Measurements from ENCODE around the gene CBFB.

CBFB gene

DNA sequence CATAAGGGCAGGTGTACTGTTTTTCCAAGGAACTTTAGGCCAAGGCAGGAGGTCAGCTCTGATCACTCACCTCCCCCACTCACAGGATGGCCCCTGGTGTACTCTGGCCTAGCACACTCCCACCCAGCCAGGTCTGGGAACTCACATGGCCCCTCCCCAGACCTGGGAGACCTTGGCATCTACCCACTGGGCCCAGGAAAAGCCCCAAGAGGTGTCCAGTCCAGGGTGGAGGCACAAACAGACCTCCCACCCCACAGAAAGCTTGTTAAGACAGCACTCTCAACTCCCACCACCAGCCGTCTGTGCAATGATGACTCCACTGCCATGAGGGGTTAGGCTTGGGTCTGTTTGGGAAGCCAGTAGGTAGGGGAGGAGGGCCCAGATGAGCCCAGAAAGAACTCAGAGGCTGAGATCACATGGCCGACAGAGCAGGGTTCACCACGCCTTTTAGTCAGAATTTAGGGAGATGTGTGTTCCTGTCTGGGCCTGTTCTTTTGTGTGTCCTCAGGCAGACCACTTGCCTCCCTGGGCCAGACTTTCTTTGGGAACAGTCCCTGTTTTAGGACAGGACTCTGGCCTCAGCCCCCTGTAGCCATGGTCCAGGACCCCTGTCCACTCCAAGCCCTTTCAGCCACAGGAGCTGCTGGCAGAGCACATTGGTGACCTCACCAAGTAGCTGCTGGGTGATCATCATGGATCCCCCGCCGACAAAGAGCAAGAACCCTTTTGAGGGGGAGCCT is 12.1 kb upstream of the CBFB start:
- DNase-seq (ENCODE audit: low read depth in 2 of 2): no peak

DNA sequence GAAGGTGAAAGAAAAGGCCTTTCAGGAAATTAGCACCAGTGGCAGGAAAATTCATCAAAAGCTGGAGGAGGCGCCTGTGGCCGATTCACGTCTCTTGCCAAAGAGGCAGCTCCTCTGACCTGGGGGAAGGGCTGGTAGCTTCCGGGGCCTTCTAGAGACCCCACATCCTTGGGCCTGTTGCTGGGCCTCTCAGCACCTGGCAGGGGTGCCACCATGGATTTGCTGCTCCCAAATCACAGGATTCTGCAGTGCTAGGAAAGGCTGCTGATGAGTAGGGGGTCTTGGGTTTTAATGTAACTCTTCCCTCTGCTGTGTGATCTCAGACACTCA is 11.6 kb upstream of the CBFB start:
- no peak for DNase-seq (ENCODE audit: low read depth in 2 of 2)

DNA sequence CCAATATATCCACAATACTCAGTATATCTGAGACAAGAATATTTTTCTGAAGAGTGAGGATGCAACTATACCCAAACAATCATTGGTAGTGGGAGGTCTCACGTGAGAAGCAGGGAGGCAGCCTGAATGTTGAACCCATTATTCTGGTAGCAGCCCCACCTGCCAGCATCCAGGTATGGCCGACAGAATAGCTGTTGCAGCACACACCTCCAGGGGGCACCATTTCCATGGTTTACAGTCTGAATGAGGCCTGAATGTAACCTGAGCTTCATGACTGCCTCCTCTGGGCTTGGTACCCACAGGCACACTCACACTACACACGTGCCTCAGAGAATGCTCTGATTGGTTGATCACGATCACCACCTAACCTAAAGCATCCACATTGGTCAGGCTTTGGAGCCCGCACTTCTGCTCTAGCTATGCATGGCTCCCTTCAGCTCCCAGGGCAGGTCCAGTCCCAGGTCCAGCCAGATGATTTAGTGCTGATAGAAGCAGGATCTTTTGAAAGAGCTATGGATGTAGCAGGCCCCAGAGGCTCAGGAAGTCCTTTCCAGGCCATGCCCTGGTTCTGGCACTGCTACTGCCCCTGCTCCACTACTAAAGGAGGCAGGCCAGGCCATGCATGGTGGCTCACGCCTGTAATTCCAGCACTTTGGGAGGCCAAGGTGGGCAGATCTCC is 11.0 kb upstream of the CBFB start:
- peak; percentile 75 to 79 for DNase-seq (ENCODE audit: low read depth in 2 of 2)

DNA sequence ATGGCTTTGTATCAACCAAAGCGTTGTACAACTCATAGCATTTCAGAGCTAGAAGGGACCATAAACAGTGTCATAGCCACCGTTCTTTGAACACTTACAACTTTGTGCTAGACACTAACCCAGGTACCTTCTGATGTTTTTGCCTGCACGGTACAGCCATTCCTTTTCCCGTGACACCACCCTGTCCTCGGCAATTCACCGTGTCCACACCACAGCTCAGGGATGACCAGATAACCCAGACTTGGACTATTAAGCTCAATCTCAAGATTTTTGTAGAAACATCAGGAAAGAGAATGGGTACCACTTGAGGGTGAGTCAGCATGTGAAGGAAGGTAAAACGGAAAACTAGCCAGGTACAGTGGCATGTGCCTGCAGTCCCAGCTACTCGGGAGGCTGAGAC is 9.8 kb upstream of the CBFB start:
- no peak for DNase-seq (ENCODE audit: low read depth in 2 of 2)

DNA sequence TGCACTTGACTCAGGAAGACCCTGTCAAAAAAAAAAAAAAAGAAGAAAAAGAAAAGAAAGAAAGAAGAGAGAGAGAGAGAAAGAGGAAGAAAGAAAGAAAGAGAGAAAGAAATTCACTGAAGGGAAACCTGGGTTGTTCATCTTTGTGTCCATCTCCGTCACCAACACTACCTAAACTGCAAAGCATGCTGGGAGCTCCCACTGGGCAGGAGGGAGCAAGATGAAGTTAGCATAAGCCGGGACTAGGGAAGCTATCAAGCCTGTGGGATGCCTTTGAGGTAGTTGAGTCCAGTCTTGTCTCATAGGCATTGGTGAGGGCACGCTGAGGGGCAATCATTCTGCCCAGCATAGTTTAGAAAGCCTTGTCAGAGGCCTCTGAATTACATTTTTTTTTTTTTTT is 7.6 kb upstream of the CBFB start:
- DNase-seq (ENCODE audit: low read depth in 2 of 2): no peak

DNA sequence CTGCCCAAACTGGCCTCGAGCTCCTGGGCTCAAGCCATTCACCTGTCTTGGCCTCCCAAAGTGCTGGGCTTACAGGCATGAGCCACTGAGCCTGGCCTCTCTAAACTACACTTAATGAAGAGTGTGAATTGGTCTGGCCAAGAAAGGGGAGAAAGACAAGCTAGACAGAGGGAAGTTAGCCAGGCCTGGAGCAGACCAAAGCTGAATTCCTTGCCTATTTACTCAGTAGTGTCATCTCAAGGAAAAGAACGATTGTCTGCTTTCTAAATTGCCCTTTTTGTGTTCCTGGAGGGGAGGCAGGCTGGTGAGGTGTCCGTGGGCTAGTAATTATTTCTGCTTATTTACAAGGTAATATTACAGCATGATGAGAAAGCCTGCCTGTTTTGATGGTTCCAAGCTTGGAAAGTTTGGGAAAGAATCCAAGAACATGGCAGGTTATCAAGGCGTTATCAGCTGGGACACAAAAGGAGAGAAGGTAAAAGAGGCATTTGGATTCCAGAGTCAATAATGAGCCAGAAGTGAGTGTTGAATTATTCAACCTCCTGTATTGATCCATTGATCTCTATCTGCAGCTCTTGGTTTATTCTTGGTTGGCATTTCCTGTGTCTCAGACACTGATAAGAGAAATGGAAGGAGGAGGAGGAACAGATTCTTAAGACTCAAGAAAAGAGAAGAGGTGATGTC is 6.3 kb upstream of the CBFB start:
- DNase-seq (ENCODE audit: low read depth in 2 of 2): no peak

DNA sequence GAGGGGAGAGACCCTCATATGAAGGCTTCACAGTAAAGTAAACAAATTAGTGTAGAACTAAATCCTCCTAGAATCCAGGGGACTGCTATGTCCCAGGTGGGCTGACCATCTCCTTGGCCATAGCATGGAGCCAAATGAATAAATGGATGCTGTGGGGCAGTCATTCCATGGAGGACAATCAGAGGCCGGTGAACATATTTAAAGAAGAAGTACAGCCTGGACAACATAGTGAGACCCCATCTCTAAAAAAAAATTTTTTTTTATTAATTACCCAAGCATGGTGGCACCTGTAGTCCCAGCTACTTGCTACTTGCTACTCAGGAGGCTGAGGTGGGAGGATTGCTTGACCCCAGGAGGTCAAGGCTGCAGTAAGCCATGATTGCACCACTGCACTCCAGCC is 5.3 kb upstream of the CBFB start:
- DNase-seq (ENCODE audit: low read depth in 2 of 2): no peak

DNA sequence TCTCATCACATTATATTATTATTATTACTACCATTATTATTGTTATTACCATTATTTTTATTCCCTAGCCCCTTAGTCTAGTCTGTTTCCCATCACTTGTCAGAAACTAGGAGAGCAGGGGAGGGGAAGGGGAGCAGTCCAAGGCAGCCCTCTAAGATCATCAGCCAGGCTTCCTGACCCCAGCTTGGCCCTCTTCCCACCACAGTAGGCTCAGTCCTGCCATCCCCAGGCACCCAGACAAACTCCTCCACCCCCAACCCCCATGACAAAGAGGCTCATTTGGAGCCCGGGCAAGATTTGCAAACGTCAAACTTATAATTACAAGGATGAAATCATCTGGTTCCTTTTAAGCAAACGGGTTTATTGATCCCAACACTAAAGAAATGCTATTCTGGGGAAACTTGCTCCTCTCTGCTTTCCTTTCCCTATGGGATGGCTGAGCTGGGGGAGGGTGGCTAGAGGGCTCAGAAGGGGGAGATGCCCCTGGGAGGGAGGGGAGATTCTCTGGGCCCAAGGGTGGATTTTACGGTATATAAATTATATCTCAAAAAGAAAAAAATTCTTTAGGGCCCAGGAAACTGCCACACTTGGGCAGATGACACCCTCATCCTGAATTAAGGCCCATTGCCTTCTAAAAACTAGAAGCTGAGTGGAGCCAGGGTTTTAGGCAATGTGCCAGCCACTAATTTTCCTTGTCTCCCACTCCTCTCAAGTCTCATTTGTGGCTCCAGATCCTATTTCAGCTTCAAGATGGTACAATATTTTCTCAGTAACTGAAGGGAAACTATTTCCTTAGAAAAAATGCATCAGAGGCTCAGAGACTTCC is 4.4 kb upstream of the CBFB start:
- DNase-seq (ENCODE audit: low read depth in 2 of 2): no peak

DNA sequence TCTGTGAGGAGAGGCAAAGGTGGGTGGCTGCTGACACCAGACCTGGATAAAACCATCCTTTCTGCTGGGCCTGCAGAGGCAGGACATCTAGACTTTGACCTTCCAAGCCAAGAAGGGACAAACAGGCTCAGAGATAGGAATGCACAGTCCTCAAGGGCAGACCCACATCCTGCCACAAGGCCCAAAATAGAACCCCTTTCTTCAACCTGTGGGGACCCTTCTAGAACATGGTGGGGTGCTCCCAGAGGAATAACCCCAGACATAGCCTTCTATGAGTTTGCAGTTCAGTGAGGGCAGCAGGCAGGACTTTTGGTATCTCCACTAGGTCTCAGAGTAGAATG is 3.8 kb upstream of the CBFB start:
- no peak for DNase-seq (ENCODE audit: low read depth in 2 of 2)

DNA sequence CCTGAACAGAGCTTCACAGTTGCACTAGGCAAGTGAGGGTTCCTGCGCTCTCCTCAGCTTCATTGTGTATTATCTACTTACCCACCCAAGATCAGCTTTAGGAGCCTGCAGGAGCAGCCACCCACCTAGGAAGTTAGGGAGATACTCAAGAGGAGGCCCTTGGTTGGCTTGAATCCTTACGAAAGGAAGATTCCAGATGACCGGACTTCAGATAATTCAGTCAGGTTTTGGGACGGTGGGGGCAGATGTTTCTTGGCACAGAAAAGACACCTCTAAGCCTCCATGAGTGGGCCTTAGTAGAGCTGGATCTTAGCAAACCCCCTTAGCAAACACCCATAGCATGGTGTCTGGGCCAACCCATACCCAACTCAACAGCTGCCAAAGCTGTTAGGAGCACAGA is 2.4 kb upstream of the CBFB start:
- no peak for DNase-seq (ENCODE audit: low read depth in 2 of 2)

DNA sequence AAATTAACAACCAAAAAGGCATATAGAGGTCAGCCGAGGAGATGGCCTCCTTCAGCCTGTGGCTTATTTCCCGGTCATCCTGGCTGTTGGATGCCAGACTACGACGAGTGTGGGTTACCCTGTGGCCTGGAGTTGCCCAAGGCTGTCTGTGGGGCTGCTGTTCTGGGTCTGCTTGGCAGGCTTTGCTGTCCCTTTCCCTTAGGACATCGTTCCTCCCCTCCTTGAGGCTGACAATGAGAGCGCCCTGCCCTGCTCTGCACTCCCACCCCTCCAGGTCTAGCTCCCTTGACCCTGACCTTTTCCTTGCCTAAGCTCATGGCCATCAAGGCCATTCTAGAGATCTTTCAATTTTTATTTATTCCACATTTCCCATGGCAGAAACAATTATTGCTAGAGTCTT is 1.9 kb upstream of the CBFB start:
- no peak for DNase-seq (ENCODE audit: low read depth in 2 of 2)

DNA sequence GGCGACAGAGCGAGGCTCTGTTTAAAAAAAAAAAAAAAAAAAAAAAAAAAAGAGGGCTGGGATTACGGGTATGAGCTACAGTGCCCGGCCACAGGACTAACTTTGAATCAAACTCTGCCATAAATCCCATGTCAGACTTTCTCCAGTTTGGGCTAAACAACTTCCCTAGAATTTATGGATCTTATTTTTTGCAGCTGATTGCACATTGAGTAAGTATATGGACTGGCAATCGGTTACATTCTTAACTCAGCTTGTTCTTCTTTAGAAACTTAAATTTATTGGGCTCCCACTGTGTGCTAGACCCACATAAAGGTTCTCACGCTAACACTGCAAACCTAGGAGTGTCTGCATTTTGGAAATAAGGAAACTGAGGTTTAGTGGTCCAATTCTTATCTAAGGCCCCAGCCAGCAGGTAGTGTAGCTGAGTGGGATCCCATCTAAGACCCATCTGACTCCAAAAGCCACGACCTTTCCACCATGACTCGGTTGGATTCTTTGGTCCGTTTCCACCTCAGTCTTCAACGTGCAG is 718 bp upstream of the CBFB start:
- no peak for DNase-seq (ENCODE audit: low read depth in 2 of 2)

DNA sequence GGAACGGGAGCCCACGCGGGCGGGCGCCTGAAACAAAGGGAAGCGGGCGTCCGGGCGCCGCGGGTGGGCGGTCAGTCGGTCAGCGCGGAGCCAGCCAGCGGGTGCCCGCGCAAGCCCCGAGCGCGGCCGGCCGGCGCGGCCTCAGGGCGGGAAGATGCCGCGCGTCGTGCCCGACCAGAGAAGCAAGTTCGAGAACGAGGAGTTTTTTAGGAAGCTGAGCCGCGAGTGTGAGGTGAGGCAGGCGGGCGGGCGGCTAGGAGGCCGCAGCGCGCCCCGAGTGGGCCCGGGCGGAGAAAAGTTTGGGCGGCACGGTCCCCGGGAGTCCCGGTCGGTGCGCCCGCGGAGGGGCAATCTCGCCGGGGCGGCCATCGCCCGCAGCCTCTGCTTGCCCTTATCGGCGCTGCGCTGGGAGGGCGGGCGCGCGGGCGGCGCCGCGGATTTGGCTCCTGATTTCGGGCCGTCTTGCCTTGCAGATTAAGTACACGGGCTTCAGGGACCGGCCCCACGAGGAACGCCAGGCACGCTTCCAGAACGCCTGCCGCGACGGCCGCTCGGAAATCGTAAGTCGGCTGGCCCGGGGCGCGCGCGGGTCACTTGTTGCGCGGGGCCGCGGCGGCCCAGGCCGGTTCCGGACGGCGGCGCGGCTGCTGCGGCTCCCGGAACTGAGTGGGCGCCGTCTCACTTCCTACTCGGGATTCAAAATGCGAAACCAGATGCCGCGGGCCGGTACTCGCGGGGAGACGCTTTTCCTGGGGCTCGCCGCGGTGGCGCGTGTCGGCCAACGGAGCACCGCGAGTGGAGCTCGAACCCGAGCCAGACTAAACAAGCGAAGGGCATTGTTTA is 526 bp downstream of the CBFB start:
- DNase-seq (ENCODE audit: low read depth in 2 of 2): peak; percentile 34 to 53

DNA sequence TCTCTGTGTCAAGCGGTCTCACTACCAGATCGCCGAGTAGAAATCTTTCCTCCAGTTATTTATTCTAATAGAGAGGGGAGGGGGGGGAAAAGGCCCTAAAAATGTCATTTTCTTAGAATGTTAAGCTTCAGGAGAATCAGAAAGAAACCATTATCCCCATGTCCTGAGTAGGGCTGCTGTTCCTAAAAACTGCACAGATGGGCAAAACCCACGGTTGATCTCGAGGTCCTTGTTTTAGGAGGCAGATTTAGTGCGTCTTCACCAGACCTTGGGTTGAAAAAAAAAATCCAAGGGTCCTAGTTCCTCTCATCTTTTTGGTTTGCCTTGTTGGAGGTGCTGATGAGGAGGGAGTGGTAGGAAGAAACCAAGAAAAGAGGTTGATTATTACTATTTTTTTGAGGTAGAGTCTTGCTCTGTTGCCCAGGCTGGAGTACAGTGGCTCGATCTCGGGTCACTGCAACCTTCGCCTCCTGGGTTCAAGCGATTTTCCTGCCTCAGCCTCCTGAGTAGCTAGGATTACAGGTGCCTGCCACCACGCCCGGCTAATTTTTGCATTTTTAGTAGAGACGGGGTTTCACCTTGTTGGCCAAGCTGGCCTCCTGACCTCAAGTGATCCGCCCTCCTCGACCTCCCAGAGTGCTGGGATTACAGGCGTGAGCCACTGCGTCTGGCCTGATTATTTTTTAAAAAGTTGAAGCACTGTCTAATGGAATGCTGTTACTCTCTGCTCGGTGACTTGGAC is 1.4 kb downstream of the CBFB start:
- DNase-seq (ENCODE audit: low read depth in 2 of 2): no peak

DNA sequence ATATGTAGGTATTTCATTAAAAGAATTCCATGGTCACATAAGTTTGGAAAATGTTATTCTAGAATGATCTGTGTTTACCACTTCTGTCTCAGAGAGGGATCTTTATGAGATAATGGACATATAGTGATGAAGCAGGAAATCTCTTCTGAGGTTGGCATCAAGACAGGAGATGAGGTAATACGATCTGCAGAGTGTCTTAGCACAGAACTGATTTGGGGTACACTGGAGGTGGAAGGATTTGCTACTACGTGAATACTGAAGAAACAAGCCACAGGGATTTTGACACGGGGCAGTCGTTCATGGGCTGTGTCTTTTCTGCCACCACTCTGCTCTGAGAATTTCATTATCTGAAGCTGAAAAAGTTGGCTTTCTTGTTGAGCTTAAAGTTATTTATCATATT is 5.5 kb downstream of the CBFB start:
- no peak for DNase-seq (ENCODE audit: low read depth in 2 of 2)

DNA sequence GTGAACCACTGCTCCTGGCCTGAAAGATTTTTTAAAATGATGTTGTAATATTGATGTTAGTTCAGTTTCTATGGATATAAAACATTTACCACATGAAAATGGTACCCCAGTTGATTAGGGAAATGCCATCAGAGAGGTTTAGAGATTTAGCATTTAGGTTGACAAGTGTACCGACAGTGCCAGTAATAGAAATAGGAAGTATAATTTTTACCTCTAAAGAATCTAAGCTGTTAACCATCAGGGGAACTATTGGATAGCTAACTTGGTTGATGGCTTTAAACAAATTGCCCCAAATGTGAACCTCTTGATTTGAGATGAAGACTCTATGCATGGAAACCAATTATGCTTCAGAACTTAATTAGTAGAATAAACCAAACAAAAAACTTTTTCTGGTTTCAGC is 6.4 kb downstream of the CBFB start:
- no peak for DNase-seq (ENCODE audit: low read depth in 2 of 2)

DNA sequence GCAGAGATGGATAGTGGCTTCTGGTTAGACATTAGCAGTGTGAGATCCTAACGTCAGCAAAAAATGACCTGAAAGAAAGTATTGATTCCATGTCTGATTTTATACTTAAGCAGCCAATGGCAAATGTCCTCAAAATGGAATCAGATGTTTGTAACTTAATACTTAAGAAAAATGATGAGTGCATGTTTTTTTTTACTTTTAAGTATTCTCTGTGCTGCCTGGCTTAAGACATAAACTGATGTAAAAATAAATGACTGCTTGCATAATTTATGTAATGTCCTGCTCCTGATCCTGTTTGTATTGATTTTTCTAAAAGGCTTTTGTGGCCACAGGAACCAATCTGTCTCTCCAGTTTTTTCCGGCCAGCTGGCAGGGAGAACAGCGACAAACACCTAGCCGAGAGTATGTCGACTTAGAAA is 7.4 kb downstream of the CBFB start:
- DNase-seq (ENCODE audit: low read depth in 2 of 2): no peak

DNA sequence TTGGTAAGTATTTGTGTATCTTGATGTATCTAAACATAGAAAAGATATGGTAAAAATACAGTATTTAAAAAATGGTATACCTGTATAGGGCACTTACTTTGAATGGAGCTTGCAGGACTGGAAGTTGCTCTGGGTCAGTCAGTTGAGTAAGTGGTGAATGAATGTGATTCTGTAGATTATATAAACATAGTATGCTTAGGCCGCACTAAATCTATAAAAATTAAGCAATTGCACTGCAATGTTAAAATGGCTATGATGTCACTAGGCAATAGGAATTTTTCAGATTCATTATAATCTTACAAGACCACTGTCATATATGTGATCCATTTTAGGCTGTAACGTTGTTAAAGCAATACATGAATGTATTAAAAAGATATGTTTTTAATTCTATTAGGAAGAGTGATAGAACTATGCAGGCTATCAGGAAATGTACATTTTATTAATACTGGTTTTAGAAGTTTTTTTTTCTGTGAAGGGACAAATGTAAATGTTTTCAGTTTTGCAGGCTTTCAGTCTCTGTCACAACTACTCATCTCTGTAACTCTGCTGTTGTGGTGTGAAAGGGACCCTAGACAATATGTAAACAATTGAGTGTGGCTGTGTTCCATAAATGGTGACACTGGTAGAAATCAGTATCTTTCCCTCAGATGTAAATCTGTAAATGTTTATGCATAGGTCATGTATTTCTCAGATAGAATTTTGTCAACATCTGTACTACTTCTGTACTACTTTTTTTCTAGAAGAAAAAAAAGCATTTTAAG is 10.5 kb downstream of the CBFB start:
- DNase-seq (ENCODE audit: low read depth in 2 of 2): no peak

DNA sequence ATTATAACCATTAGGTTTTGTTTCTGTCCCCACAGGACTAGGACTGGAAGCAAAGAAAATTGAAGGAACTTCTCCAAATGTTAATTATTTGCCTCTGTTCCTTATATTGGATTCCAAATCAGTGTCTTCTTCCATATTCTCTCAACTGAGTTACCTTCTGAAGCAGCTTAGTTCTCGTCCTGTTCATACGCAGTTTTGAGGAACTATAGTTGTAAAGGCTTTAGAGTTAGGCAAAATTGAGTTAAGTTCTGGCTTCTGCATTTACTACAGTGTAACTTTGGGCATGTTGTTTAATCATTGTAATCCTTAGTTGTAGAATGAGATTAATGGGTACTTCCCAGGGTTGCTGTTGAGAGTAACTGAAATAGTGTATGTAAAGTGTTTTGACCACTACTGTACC is 11.2 kb downstream of the CBFB start:
- no peak for DNase-seq (ENCODE audit: low read depth in 2 of 2)

DNA sequence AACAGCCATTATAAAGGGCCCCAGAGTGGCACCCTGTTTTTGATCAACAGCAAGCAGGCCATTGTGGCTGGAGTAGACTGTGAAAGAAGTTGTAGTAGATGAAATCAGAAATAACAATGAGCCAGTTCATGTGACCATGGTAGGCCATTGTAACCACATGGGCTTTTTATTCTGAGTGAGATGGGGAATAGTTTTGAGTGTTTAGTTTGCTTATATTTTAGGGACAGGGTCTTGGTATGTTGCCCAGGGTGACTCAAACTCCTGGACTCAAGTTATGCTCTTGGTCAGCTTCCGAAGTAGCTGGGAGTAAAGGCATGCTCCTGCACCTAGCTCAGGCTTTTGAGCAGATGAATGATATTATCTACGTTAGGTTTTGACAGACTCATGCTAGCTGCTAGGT is 12.0 kb downstream of the CBFB start:
- no peak for DNase-seq (ENCODE audit: low read depth in 2 of 2)
